ENCODE data around the gene TGFBR1. TPM values are rescaled to one million over a fixed set of nuclear protein-coding genes. Genes with fewer than 3 reads are reported as not detected.

Gene TGFBR1
- total RNA-seq: 120 TPM
- 14.9 TPM for polyA plus RNA-seq

- Histone ChIP-seq H3K36me3 (ENCODE audit: insufficient read depth) (no peaks in the 10 kb centered on the region), H3K27ac (ENCODE audit: low read depth) (peak within 1 kb of the TSS; percentile 90), H3K4me1 (ENCODE audit: insufficient read depth) (no peaks in the 10 kb centered on the region), H3K4me3 (ENCODE audit: low read depth, low read length) (peak within 1 kb of the TSS; percentile 91)
- WGBS: under 1% methylated on average over 60 of the region's 60 CpGs
- peak; percentile 77 for DNase-seq (ENCODE audit: extremely low spot score)
Measured at GRCh38 chr9:99104459-99105151, at the start of gene TGFBR1. TSS of gene TGFBR1 (plus strand) at chr9:99105113. CDS start at chr9:99105206, 93 bp downstream.

GRCh38 chr9:99055384-99055783 is 49.5 kb upstream of the TGFBR1 start:
- no peak for DNase-seq (ENCODE audit: extremely low spot score)
- H3K36me3 ChIP-seq (ENCODE audit: insufficient read depth): no peaks in the 10 kb centered on the region
- WGBS: 96% methylated on average over 1 of the region's 1 CpG
- no peak overlapping the region for H3K4me3 ChIP-seq (ENCODE audit: low read depth, low read length)
- no peak overlapping the region for H3K27ac ChIP-seq (ENCODE audit: low read depth)
- no peaks in the 10 kb centered on the region for H3K4me1 ChIP-seq (ENCODE audit: insufficient read depth)

- DNase-seq (ENCODE audit: extremely low spot score): no peak
- Histone ChIP-seq H3K36me3 (ENCODE audit: insufficient read depth) (no peaks in the 10 kb centered on the region), H3K4me3 (ENCODE audit: low read depth, low read length) (no peak overlapping the region), H3K4me1 (ENCODE audit: insufficient read depth) (no peaks in the 10 kb centered on the region), H3K27ac (ENCODE audit: low read depth) (no peak overlapping the region)
- 94% methylated on average over 6 of the region's 6 CpGs for WGBS
Measured at GRCh38 chr9:99056186-99056585, 48.7 kb upstream of the TGFBR1 start.

DNA sequence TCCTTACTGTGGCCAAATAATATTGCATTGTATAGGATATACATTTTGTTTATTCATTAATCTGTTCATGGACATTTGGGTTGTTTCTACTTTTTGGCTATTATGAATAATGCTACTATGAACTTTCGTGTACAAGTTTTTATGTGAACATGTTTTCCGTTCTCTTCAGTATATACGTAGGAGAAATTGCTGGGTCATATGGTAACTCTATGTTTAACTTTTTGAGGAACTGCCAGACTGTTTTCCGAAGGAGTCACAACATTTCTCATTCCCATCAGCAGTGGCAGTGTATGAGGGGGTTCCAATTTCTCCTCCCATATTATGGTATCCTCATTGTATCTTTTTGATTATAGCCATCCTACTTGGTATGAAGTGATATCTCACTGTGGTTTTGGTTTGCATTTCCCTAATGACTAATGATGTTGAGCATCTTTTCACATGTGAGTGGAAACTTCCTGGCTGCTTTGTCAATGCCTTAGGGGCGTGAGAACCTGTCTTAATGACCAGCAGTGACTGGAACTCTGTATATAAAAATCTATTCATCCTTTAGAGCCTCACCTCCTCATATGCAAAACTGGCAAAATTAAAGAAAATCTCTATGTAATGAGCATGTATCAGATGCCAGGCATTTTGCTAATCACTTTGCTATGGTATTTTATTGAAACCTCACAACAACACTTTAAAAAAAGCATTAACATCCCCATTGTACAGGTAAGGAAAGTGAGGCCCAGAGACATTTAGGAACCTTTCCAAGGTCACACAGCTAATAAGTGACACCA is 47.8 kb upstream of the TGFBR1 start:
- DNase-seq (ENCODE audit: extremely low spot score): no peak
- Histone ChIP-seq H3K27ac (ENCODE audit: low read depth) (no peak overlapping the region), H3K4me1 (ENCODE audit: insufficient read depth) (no peaks in the 10 kb centered on the region), H3K4me3 (ENCODE audit: low read depth, low read length) (no peak overlapping the region), H3K36me3 (ENCODE audit: insufficient read depth) (no peaks in the 10 kb centered on the region)
- 79% methylated on average over 5 of the region's 5 CpGs for WGBS

GRCh38 chr9:99057665-99058625 is 47.0 kb upstream of the TGFBR1 start:
- no peaks in the 10 kb centered on the region for H3K36me3 ChIP-seq (ENCODE audit: insufficient read depth)
- H3K27ac ChIP-seq (ENCODE audit: low read depth): no peak overlapping the region
- WGBS: 81% methylated on average over 7 of the region's 7 CpGs
- no peak overlapping the region for H3K4me3 ChIP-seq (ENCODE audit: low read depth, low read length)
- no peaks in the 10 kb centered on the region for H3K4me1 ChIP-seq (ENCODE audit: insufficient read depth)
- no peak for DNase-seq (ENCODE audit: extremely low spot score)

GRCh38 chr9:99058964-99059921 is 45.7 kb upstream of the TGFBR1 start:
- Histone ChIP-seq H3K4me3 (ENCODE audit: low read depth, low read length) (no peak overlapping the region), H3K4me1 (ENCODE audit: insufficient read depth) (no peaks in the 10 kb centered on the region), H3K36me3 (ENCODE audit: insufficient read depth) (no peaks in the 10 kb centered on the region), H3K27ac (ENCODE audit: low read depth) (no peak overlapping the region)
- WGBS: 79% methylated on average over 8 of the region's 8 CpGs
- DNase-seq (ENCODE audit: extremely low spot score): no peak

- H3K36me3 ChIP-seq (ENCODE audit: insufficient read depth): no peaks in the 10 kb centered on the region
- WGBS: 91% methylated on average over 2 of the region's 2 CpGs
- H3K4me3 ChIP-seq (ENCODE audit: low read depth, low read length): no peak overlapping the region
- H3K4me1 ChIP-seq (ENCODE audit: insufficient read depth): no peaks in the 10 kb centered on the region
- no peak overlapping the region for H3K27ac ChIP-seq (ENCODE audit: low read depth)
- DNase-seq (ENCODE audit: extremely low spot score): no peak
Measured at GRCh38 chr9:99060621-99061020, 44.3 kb upstream of the TGFBR1 start.

DNA sequence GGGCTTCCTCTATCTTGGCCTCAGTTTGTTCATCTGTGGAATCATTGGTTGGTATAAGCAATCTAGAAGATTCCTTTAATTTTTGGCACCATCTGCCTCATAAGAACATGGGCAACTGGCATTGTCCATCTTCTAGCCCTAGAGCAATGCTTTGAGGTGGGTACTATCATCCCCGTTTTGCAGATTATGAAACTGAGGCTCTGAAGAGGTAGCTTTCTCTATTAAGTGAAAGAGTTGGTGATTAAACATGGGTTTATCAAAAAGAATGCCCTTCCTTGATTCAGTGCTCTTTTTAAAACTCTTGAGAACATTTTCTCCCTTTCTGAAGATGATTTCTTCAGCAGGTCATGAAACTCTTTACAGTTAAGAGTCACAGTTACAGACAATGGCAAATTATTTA is 42.4 kb upstream of the TGFBR1 start:
- DNase-seq (ENCODE audit: extremely low spot score): no peak
- Histone ChIP-seq H3K36me3 (ENCODE audit: insufficient read depth) (no peaks in the 10 kb centered on the region), H3K27ac (ENCODE audit: low read depth) (no peak overlapping the region), H3K4me3 (ENCODE audit: low read depth, low read length) (no peak overlapping the region), H3K4me1 (ENCODE audit: insufficient read depth) (no peaks in the 10 kb centered on the region)
- WGBS: 97% methylated on average over 1 of the region's 1 CpG

GRCh38 chr9:99063522-99063921 is 41.4 kb upstream of the TGFBR1 start:
- Histone ChIP-seq H3K36me3 (ENCODE audit: insufficient read depth) (no peaks in the 10 kb centered on the region), H3K4me1 (ENCODE audit: insufficient read depth) (no peaks in the 10 kb centered on the region), H3K4me3 (ENCODE audit: low read depth, low read length) (no peak overlapping the region), H3K27ac (ENCODE audit: low read depth) (no peak overlapping the region)
- 95% methylated on average over 1 of the region's 1 CpG for WGBS
- no peak for DNase-seq (ENCODE audit: extremely low spot score)

- no peak overlapping the region for H3K27ac ChIP-seq (ENCODE audit: low read depth)
- no peaks in the 10 kb centered on the region for H3K4me1 ChIP-seq (ENCODE audit: insufficient read depth)
- no peaks in the 10 kb centered on the region for H3K36me3 ChIP-seq (ENCODE audit: insufficient read depth)
- DNase-seq (ENCODE audit: extremely low spot score): no peak
- WGBS: 66% methylated on average over 3 of the region's 3 CpGs
- H3K4me3 ChIP-seq (ENCODE audit: low read depth, low read length): no peak overlapping the region
Measured at GRCh38 chr9:99066571-99066970, 38.3 kb upstream of the TGFBR1 start.

- Histone ChIP-seq H3K4me1 (ENCODE audit: insufficient read depth) (no peaks in the 10 kb centered on the region), H3K36me3 (ENCODE audit: insufficient read depth) (no peaks in the 10 kb centered on the region), H3K27ac (ENCODE audit: low read depth) (no peak overlapping the region), H3K4me3 (ENCODE audit: low read depth, low read length) (no peak overlapping the region)
- WGBS: 80% methylated on average over 1 of the region's 1 CpG
- no peak for DNase-seq (ENCODE audit: extremely low spot score)
Measured at GRCh38 chr9:99069075-99069474, 35.8 kb upstream of the TGFBR1 start.

DNA sequence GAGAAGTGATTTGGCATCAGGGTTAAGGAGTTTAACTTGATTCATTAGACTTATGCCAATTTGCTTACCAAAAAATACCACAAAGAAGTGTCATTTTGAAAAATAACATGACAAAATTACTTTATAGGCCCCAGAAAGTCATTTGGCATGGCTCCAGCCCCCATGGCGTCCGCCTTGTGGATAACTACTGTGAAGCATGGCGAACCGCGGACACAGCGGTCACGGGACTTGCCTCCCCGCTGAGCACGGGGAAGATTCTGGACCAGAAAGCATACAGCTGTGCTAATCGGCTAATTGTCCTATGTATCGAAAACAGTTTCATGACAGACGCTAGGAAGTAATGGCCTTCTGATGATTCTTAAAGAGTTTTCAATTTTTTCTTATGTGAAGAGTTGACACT is 35.4 kb upstream of the TGFBR1 start:
- Histone ChIP-seq H3K36me3 (ENCODE audit: insufficient read depth) (no peaks in the 10 kb centered on the region), H3K27ac (ENCODE audit: low read depth) (no peak overlapping the region), H3K4me1 (ENCODE audit: insufficient read depth) (no peaks in the 10 kb centered on the region), H3K4me3 (ENCODE audit: low read depth, low read length) (no peak overlapping the region)
- no peak for DNase-seq (ENCODE audit: extremely low spot score)
- 95% methylated on average over 12 of the region's 12 CpGs for whole genome bisulfite sequencing

Data from urinary bladder (tissue), 4 donors.